Activated CD4-positive, alpha-beta memory T cell treated with anti-CD3 and anti-CD28 coated beads for 36 hours (primary cell): ENCODE data around the gene TMEM94. TPM values are rescaled to one million over a fixed set of nuclear protein-coding genes. Genes with fewer than 3 reads are reported as not detected.
"Not testable (repeated sequence)": the region's sequence is repeated elsewhere in the genome, so short reads cannot be mapped to it uniquely, and the experiment has no call there.

Experiments used
- CTCF ChIA-PET: fragments of 350-600 bp; sonication (Branson Sonifier 250); formaldehyde crosslinking; loops from one replicate; lab custom pipeline; 2021; ENCODE audit warnings: antibody characterized with exemption, inconsistent platforms; lab: Charles Lee
- POLR2A ChIA-PET: fragments of 350-600 bp; sonication (Branson Sonifier 250); formaldehyde crosslinking; loops from one replicate; lab custom pipeline; 2021; ENCODE audit warnings: antibody characterized with exemption; lab: Charles Lee
- DNase-seq: peaks from one replicate; pipeline ENCODE4 v3.0.0-alpha.2; 2020
- H3K27ac Mint-ChIP-seq: one replicate; pipeline ENCODE4 v1.8.0; 2021; ENCODE audit warnings: mixed read lengths
- H3K27me3 Mint-ChIP-seq: one replicate; pipeline ENCODE4 v1.8.0; 2021; ENCODE audit warnings: mixed read lengths
- H3K36me3 Mint-ChIP-seq: one replicate; pipeline ENCODE4 v1.8.0; 2021; ENCODE audit warnings: mixed read lengths
- H3K4me1 Mint-ChIP-seq: one replicate; pipeline ENCODE4 v1.8.0; 2021; ENCODE audit warnings: low read depth, mixed read lengths
- H3K4me3 Mint-ChIP-seq: one replicate; pipeline ENCODE4 v1.8.0; 2021; ENCODE audit warnings: mild to moderate bottlenecking, mixed read lengths
- H3K9me3 Mint-ChIP-seq: one replicate; pipeline ENCODE4 v1.8.0; 2021; ENCODE audit warnings: mixed read lengths
- intact Hi-C: fragments of 100-400 bp; cut with micrococcal nuclease; formaldehyde crosslinking; loops from one replicate; pipeline ENCODE4 v1.15.1; 2023
- total RNA-seq, 2 experiments: library from RNA; stranded (reverse); gene quantifications; one replicate each; pipeline ENCODE4 v1.2.3, GENCODE V29; 2021

Gene TMEM94
- total RNA-seq, 2 experiments from 2014 or later = 51.4 to 53.0 TPM

- POLR2A ChIA-PET = interaction anchor here (1.0 to 2.3 kb wide), 2 partner anchors 10 to 246 kb away, joined by 4 to 17 read pairs; partner anchors contain the start of gene LLGL2
- Mint-ChIP-seq H3K4me1 (peaks cover 17% of the 10 kb centered on the region), H3K9me3 (no peaks in the 10 kb centered on the region), H3K36me3 (peaks cover 15% of the 10 kb centered on the region), H3K27me3 (peaks cover 4% of the 10 kb centered on the region), H3K4me3 (peak within 1 kb of the TSS; percentile 57), H3K27ac (no peak within 1 kb of the TSS)
- DNase-seq = peak; percentile 91
- intact Hi-C loops = loop anchor here (1.0 to 5.0 kb wide), 5 partner anchors 10 to 243 kb away; partner anchors contain the start of genes GRB2, LLGL2, MIF4GD and SLC25A19
- CTCF ChIA-PET = interaction anchor here (0.9 to 2.0 kb wide), 16 partner anchors 9 to 503 kb away, joined by 3 to 19 read pairs (median 4); partner anchors contain the start of genes GRB2, LLGL2, MRPL58 and SMIM5
Observed at GRCh38 chr17:75515496-75516254, 59.2 kb downstream of the TMEM94 start, which contains the start of gene CASKIN2. CASKIN2 (minus strand) TSS chr17:75515537; CDS start chr17:75513804, 1,733 bp downstream.

DNA sequence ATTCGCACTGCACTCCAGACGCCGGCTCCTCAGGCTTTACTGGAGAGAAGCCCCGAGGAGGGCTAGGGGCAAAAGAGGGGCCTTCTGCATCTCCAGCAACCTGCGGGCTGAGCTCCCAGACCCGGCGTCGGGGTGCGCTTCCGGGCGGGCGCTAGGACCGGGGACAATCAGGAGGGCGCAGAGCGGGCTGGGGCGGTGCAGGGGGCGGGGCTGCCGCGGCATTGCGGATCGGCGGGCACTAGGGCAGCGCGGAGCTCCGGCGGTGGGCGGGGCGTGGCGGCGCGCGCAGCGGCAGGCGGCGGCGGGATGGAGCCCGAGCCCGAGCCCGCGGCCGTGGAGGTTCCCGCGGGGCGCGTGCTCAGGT lies 59.8 kb downstream of the TMEM94 start, which contains the start of gene TSEN54:
Gene TSEN54, plus strand, starts transcription at position 274 of the 364 bp plus-strand sequence. Its CDS starts 33 bp downstream, at position 307.
- CTCF ChIA-PET = interaction anchor here (0.5 to 2.0 kb wide), 28 partner anchors 9 to 503 kb away, joined by 3 to 19 read pairs (median 4); partner anchors contain the start of genes GRB2, LLGL2, MIF4GD and MRPL58
- peaks cover 17% of the 10 kb centered on the region for H3K4me1 Mint-ChIP-seq
- peaks cover 4% of the 10 kb centered on the region for H3K27me3 Mint-ChIP-seq
- H3K36me3 Mint-ChIP-seq = peaks cover 15% of the 10 kb centered on the region
- H3K4me3 Mint-ChIP-seq = peak within 1 kb of the TSS; percentile 86
- peak; percentile 97 for DNase-seq
- intact Hi-C loops = loop anchor here (1.0 to 5.0 kb wide), 5 partner anchors 9 to 244 kb away; partner anchors contain the start of genes GRB2, LLGL2, MIF4GD and SLC25A19
- H3K27ac Mint-ChIP-seq = peak within 1 kb of the TSS; percentile 42
- no peaks in the 10 kb centered on the region for H3K9me3 Mint-ChIP-seq
- POLR2A ChIA-PET = interaction anchor here (1.0 to 2.3 kb wide), 3 partner anchors 10 to 246 kb away, joined by 4 to 17 read pairs (median 5); partner anchors contain the start of gene LLGL2

- H3K36me3 Mint-ChIP-seq = peaks cover 15% of the 10 kb centered on the region
- CTCF ChIA-PET = interaction anchor here (0.5 to 2.0 kb wide), 28 partner anchors 8 to 504 kb away, joined by 3 to 19 read pairs (median 4); partner anchors contain the start of genes GRB2, LLGL2, MIF4GD and MRPL58
- peak; percentile 52 for DNase-seq
- peak overlapping the region; percentile 86 for H3K4me3 Mint-ChIP-seq
- intact Hi-C loops = loop anchor here (1.0 to 5.0 kb wide), 6 partner anchors 9 to 244 kb away; partner anchors contain the start of genes GRB2, LLGL2, MIF4GD and SLC25A19
- H3K4me1 Mint-ChIP-seq = peaks cover 17% of the 10 kb centered on the region
- POLR2A ChIA-PET = interaction anchor here (1.0 to 2.3 kb wide), 3 partner anchors 9 to 247 kb away, joined by 4 to 17 read pairs (median 5); partner anchors contain the start of gene LLGL2
- peak overlapping the region; percentile 42 for H3K27ac Mint-ChIP-seq
- no peaks in the 10 kb centered on the region for H3K9me3 Mint-ChIP-seq
- peaks cover 4% of the 10 kb centered on the region for H3K27me3 Mint-ChIP-seq
Observed at GRCh38 chr17:75516619-75517296, 60.3 kb downstream of the TMEM94 start.

DNA sequence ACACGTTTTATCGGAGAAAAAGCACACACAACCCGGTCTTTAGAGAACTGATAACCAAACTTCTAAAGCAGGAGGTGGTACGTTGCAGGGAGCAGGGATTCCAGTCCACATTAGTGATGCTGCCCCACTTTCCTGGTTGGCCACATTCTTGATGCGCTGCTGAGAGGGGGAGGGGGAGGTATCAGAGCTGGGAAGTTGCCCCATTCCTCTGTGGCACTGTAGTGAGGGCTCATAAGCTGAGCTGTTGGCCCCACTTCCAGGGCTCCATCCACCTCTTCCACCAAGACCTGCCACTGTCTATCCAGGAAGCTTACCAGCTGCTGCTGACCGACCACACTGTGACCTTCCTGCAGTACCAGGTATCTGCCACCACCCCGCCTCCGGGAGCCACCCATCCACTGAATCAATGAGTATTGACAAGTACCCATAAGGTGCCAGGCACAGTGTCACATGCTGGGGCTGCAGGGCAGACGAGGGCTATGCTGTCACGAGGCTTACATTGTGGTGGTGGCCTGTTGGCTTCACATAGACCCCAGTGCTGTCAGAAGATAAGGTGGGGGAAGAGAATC lies 60.9 kb downstream of the TMEM94 start:
- peaks cover 16% of the 10 kb centered on the region for H3K36me3 Mint-ChIP-seq
- H3K9me3 Mint-ChIP-seq = no peaks in the 10 kb centered on the region
- CTCF ChIA-PET = interaction anchor here (0.9 to 2.0 kb wide), 12 partner anchors 8 to 505 kb away, joined by 3 to 19 read pairs (median 5); partner anchors contain the start of genes GRB2, LLGL2, MRPL58 and SLC25A19
- H3K27me3 Mint-ChIP-seq = peaks cover 4% of the 10 kb centered on the region
- intact Hi-C loops = loop anchor here (1.0 to 5.0 kb wide), 3 partner anchors 72 to 245 kb away; partner anchors contain the start of genes MIF4GD and SLC25A19
- POLR2A ChIA-PET = interaction anchor here (1.6 to 2.3 kb wide), 2 partner anchors 9 to 18 kb away, joined by 5 to 17 read pairs; partner anchors contain the start of gene LLGL2
- peak overlapping the region; percentile 68 for H3K27ac Mint-ChIP-seq
- H3K4me3 Mint-ChIP-seq = peak overlapping the region; percentile 86
- H3K4me1 Mint-ChIP-seq = peaks cover 17% of the 10 kb centered on the region
- peak; percentile 62 for DNase-seq

DNA sequence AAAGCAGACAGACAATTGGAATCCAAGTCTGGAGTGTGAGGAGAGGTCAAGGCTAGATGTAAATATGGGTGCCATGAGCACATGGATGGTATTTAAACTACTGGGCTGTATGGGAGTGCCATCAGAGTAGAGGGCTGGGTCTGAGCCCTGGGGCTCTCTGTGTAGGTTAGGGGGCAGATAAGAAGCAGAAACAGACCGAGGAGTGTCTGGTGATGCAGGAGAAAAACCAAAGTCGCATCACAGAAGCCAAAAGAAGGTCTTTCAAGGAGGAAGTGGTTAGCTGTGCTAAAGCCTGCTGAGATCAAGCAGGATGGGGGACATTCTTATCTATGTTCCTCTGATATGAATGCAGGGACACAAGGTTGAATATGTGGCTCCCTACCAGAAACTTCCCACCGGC lies 61.8 kb downstream of the TMEM94 start:
- peak; percentile 22 for DNase-seq
- Mint-ChIP-seq H3K27me3 (peaks cover 4% of the 10 kb centered on the region), H3K36me3 (peaks cover 20% of the 10 kb centered on the region), H3K9me3 (no peaks in the 10 kb centered on the region), H3K4me1 (peaks cover 17% of the 10 kb centered on the region), H3K27ac (peak overlapping the region; percentile 6), H3K4me3 (peak overlapping the region; percentile 86)
- ChIA-PET CTCF (no interaction called here), POLR2A (no interaction called here)
- intact Hi-C loops = loop anchor here (5.0 kb wide), 2 partner anchors 231 to 246 kb away; partner anchors contain the start of genes MIF4GD and SLC25A19

GRCh38 chr17:75518983-75519537 lies 62.6 kb downstream of the TMEM94 start:
- POLR2A ChIA-PET = no interaction called here
- peaks cover 22% of the 10 kb centered on the region for H3K36me3 Mint-ChIP-seq

GRCh38 chr17:75520413-75520812 lies 64.0 kb downstream of the TMEM94 start:
- Mint-ChIP-seq H3K4me1 (peaks cover 21% of the 10 kb centered on the region), H3K36me3 (peaks cover 22% of the 10 kb centered on the region)
- H3K27me3 Mint-ChIP-seq, intact Hi-C loops, DNase-seq, CTCF ChIA-PET, POLR2A ChIA-PET, H3K4me3 Mint-ChIP-seq, H3K27ac Mint-ChIP-seq, H3K9me3 Mint-ChIP-seq: not testable (repeated sequence)

More at GRCh38 chr17:75518983-75519537, 62.6 kb downstream of the TMEM94 start:
- no peak for DNase-seq
- no peaks in the 10 kb centered on the region for H3K9me3 Mint-ChIP-seq
- CTCF ChIA-PET = interaction anchor here (0.8 kb wide), 1 partner anchor 244 kb away, joined by 4 read pairs; no protein-coding TSS in a partner anchor
- intact Hi-C loops = loop anchor here (5.0 kb wide), 2 partner anchors 232 to 247 kb away; partner anchors contain the start of genes MIF4GD and SLC25A19
- no peak overlapping the region for H3K4me3 Mint-ChIP-seq
- no peak overlapping the region for H3K27ac Mint-ChIP-seq
- H3K4me1 Mint-ChIP-seq = peaks cover 17% of the 10 kb centered on the region
- H3K27me3 Mint-ChIP-seq = peaks cover under 1% of the 10 kb centered on the region

GRCh38 chr17:75521290-75521689 lies 64.9 kb downstream of the TMEM94 start:
- intact Hi-C loops = no loop called here
- Mint-ChIP-seq H3K4me1 (peaks cover 22% of the 10 kb centered on the region), H3K9me3 (no peaks in the 10 kb centered on the region), H3K36me3 (peaks cover 22% of the 10 kb centered on the region), H3K27me3 (no peaks in the 10 kb centered on the region), H3K27ac (no peak overlapping the region), H3K4me3 (no peak overlapping the region)
- ChIA-PET POLR2A (no interaction called here), CTCF (no interaction called here)
- DNase-seq = no peak

DNA sequence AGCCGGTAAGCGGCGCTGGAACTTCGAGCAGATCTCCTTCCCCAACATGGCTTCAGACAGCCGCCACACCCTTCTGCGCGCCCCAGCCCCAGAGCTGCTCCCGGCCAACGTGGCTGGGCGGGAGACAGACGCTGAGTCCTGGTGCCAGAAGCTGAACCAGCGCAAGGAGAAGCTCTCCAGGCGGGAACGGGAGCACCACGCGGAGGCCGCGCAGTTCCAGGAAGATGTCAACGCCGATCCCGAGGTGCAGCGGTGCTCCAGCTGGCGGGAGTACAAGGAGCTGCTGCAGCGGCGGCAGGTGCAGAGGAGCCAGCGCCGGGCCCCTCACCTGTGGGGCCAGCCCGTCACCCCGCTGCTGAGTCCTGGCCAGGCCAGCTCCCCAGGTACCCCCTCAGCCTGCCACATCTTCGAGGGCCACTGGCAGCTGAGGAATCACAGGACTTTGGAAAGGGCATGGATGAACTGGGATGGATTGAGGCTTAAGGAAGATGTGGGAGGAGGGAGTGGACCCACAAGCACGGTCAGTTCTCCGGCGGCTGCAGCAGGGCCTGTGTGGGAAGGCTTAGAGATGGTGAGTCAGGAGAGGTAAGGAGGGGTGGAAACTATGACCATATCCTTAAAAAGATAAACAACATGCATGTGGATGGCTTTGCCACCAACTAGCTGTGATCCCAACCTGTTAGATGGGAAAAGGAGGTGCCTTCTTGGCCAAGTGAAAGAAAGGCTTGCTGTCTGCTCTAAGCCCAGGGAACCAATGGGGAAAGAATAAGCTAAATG lies 65.7 kb downstream of the TMEM94 start:
- Mint-ChIP-seq H3K9me3 (no peaks in the 10 kb centered on the region), H3K27ac (no peak overlapping the region), H3K4me3 (no peak overlapping the region), H3K4me1 (peaks cover 27% of the 10 kb centered on the region), H3K27me3 (no peaks in the 10 kb centered on the region), H3K36me3 (peaks cover 22% of the 10 kb centered on the region)
- ChIA-PET CTCF (no interaction called here), POLR2A (no interaction called here)
- DNase-seq = no peak
- intact Hi-C loops = no loop called here

- no peaks in the 10 kb centered on the region for H3K27me3 Mint-ChIP-seq
- peaks cover 12% of the 10 kb centered on the region for H3K36me3 Mint-ChIP-seq
- ChIA-PET POLR2A (no interaction called here), CTCF (interaction anchor here (1.1 kb wide), 1 partner anchor 253 kb away, joined by 3 read pairs; the partner anchor contains the start of gene MIF4GD)
- peaks cover 13% of the 10 kb centered on the region for H3K4me1 Mint-ChIP-seq
- intact Hi-C loops = no loop called here
- no peak overlapping the region for H3K4me3 Mint-ChIP-seq
- no peaks in the 10 kb centered on the region for H3K9me3 Mint-ChIP-seq
- no peak overlapping the region for H3K27ac Mint-ChIP-seq
- no peak for DNase-seq
Observed at GRCh38 chr17:75523647-75524046, 67.2 kb downstream of the TMEM94 start.
